PFSK-1 (cell line): ENCODE results near the gene ATP5F1A.
A peak's percentile ranks its signal among the peaks of the same experiment; 100 is the strongest.

Source experiments
- FOXP2 ChIP-seq: optimal IDR thresholded peaks from 2 replicates; pipeline ENCODE3; 2011; ENCODE audit warnings: borderline replicate concordance, control low read depth, inconsistent platforms; ENCODE audit not compliant: insufficient read depth; ENCODE audit errors: extremely low read length, extremely low read depth
- POLR2AphosphoS5 ChIP-seq: IDR thresholded peaks from 2 replicates; pipeline ENCODE4 v1.6.1; 2012; ENCODE audit warnings: low read depth, mild to moderate bottlenecking, control low read depth, low read length, moderate library complexity
- SIN3A ChIP-seq: IDR thresholded peaks from 2 replicates; pipeline ENCODE4 v1.6.1; 2012; ENCODE audit warnings: mild to moderate bottlenecking, low read length, moderate library complexity, borderline replicate concordance; ENCODE audit not compliant: insufficient read depth
- TAF1 ChIP-seq: IDR thresholded peaks from 2 replicates; pipeline ENCODE4 v1.6.1; 2012; ENCODE audit warnings: low read length, control low read depth, borderline replicate concordance; ENCODE audit not compliant: insufficient read depth
- TF ChIP-seq, protein P1 (sequence below), 2 experiments: IDR thresholded peaks; 2 replicates each; pipeline versions ENCODE4 v1.6.1 to v1.8.0; 2011 to 2012; ENCODE audit warnings: low read depth in 2 of 2, low read length in 2 of 2, control low read depth in 1 of 2, inconsistent platforms in 1 of 2, mild to moderate bottlenecking in 1 of 2, moderate library complexity in 1 of 2; ENCODE audit not compliant: insufficient read depth in 1 of 2

The ATP5F1A gene

DNA sequence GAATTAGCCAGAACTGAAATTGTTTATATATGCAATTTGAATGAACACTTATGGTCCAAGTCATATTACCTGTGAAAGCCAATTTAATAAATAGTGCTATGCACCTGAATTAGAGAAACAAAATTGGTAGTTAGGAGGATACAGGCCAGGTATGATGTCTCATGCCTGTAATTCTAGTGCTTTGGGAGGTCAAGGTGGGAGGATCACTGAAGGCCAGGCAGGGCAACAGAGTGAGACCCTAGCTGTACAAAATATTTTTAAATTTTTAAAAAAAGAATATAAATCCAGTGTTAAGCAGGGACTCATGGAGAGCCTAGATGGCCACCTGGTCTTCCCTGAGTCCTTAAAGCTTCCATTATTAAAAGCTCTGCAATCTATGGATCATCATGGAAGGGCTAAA, 18.8 kb downstream of the ATP5F1A start:
- TF ChIP-seq TAF1 (no peak), POLR2AphosphoS5 (no peak; the same call in 1 of the 2 replicates)

DNA sequence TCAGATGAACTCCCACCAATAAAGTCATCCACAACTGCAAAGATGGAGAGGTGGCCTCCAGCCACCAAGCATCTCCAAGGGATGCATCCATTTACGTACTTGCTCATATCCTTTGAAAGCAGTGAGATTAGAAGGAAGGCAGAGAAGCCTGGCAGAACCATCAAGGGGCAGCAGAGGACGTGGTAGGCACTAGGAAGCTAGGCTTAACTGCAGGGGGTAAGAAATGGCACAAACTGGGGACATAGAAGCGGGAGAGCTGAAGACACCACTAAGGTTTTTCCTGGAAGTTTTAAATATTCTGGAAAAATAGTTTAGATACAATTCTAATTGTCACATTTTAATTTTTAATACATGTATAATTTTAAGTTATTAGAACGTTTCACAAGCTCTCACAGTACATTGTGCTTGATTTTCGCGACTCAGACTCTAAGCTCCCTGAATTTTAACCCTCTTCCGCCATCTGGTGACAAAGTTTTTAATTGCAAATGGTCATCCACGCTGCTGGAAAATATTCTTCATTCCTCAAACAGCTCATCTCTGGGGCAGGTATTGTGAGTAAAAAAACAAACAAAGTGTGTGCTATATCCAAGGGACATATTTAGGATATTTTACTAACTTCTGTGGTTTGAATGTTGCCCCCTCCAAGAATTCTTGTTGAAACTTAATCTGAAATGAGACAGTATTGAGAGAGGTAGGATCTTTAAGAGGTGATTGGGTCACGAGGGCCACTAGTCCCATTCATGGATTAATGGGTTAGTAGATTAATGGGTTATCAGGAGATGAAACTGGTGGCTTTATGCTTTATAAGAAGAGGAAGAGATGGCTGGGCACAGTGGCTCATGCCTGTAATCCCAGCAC, 24.4 kb downstream of the ATP5F1A start:
- no peak for TF ChIP-seq SIN3A
- no peak for TF ChIP-seq FOXP2
- TF ChIP-seq, protein P1, sequence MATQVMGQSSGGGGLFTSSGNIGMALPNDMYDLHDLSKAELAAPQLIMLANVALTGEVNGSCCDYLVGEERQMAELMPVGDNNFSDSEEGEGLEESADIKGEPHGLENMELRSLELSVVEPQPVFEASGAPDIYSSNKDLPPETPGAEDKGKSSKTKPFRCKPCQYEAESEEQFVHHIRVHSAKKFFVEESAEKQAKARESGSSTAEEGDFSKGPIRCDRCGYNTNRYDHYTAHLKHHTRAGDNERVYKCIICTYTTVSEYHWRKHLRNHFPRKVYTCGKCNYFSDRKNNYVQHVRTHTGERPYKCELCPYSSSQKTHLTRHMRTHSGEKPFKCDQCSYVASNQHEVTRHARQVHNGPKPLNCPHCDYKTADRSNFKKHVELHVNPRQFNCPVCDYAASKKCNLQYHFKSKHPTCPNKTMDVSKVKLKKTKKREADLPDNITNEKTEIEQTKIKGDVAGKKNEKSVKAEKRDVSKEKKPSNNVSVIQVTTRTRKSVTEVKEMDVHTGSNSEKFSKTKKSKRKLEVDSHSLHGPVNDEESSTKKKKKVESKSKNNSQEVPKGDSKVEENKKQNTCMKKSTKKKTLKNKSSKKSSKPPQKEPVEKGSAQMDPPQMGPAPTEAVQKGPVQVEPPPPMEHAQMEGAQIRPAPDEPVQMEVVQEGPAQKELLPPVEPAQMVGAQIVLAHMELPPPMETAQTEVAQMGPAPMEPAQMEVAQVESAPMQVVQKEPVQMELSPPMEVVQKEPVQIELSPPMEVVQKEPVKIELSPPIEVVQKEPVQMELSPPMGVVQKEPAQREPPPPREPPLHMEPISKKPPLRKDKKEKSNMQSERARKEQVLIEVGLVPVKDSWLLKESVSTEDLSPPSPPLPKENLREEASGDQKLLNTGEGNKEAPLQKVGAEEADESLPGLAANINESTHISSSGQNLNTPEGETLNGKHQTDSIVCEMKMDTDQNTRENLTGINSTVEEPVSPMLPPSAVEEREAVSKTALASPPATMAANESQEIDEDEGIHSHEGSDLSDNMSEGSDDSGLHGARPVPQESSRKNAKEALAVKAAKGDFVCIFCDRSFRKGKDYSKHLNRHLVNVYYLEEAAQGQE (IDR thresholded peaks at IDR 0.05; ENCODE audit: insufficient read depth in 1 of 2, low read depth in 2 of 2, low read length in 2 of 2) = no peak
- TF ChIP-seq POLR2AphosphoS5 = no peak
- TF ChIP-seq TAF1 = no peak

DNA sequence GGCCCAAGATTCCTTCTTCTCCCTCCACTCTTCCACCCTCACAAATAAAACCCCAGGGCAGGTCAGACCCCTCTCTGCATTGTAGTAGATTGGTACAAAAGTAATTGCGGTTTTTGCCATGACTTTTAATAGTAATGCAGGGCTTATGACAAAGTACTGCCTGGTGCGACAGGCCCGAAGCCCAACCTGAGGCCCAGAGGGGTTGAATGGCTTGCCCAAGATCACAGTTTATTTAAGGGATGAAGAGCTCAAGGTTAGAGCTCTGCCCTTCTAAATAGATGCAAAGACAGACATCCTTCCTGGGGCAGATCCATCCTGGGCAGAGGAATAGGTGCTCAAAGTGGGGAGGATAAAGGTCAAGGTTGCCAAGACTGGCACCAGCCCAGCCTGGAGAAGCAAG, 25.1 kb downstream of the ATP5F1A start:
- TF ChIP-seq POLR2AphosphoS5 (no peak), TAF1 (no peak), SIN3A (no peak), FOXP2 (no peak)
- TF ChIP-seq, protein P1 (IDR thresholded peaks at IDR 0.05; ENCODE audit: insufficient read depth in 1 of 2, low read depth in 2 of 2, low read length in 2 of 2) = no peak

DNA sequence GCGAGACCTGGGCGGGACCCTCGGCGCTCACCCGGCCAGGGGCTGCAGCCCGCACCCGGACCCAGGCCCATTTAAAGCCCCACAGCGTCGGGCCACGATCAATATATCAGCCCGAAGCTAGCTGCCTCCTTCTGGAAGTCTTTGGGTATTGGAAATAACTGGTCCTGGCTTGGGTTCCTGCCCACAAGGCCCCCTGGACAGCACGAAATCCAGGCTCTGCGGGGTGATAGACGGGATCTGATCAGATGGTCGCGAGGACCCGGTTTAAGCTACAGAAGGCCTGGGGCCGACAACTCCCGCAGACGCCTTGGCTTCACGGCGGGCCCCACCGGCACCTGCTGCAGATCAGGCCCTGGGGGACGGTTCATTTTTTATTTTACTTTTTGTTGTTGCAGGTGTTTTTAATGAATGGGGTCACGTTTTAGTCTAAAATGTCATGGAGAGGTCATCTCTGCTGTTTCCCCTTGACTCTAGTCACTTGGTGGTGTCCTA, 25.7 kb downstream of the ATP5F1A start:
- no peak for TF ChIP-seq SIN3A
- TF ChIP-seq TAF1 = no peak
- TF ChIP-seq, protein P1 (IDR thresholded peaks at IDR 0.05; ENCODE audit: insufficient read depth in 1 of 2, low read depth in 2 of 2, low read length in 2 of 2) = no peak
- TF ChIP-seq POLR2AphosphoS5 = no peak
- TF ChIP-seq FOXP2 = no peak

DNA sequence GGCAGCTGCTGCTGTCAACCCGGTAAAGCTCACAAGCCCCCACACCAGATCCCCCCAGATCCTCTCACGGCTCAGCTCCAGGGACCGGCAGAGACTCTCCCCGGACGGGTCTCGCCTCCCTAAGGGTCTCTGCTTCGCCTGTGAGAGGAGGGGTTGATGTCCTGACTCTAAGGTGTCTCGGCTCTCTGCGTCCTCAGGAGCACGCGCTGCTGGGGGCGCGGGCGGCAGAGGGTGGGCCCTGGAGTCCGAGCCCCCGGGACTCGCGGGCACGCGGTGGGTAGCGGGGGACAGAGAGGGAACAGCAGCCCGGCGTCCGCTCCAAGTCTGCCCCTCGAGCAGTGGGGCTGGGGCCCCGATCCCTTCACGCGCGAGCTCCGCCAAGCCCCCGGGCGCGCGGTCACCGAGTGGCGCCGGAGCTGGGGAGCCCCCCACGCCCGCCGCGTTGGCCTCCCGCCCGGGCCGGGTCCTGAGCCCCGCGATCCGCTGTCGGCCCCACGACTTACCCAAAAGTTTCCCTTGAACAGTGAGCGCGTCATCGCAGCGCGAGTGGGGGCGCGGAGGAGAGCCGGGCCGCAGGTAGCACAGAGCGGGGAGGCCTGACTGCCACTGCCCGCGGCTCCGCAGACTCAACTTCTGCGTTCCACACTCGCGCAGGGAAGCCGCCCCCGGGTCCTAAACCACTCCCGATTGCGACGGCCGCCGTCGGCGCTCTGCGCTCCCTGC, 26.3 kb downstream of the ATP5F1A start, which contains the start of gene PSTPIP2:
TSS of gene PSTPIP2 (minus strand) at position 608 of the 723 bp plus-strand sequence. CDS start at position 536, 72 bp downstream.
- TF ChIP-seq POLR2AphosphoS5 (no peak), FOXP2 (peak; percentile 56)
